Epithelial cell of proximal tubule (primary cell): Measurements from ENCODE around the gene CD33. TPM values are rescaled to one million over a fixed set of nuclear protein-coding genes. Genes with fewer than 3 reads are reported as not detected.
"Not testable (repeated sequence)": the region's sequence is repeated elsewhere in the genome, so short reads cannot be mapped to it uniquely, and the experiment has no call there.

Experiments used
- DNase-seq: peaks from one replicate; pipeline ENCODE4 v3.0.0-alpha.2; 2011; ENCODE audit warnings: low read depth
- H3K4me3 ChIP-seq: 2 replicates; pipeline ENCODE4 v1.5.1; 2011; ENCODE audit warnings: low read depth, mild to moderate bottlenecking, low read length
- CTCF ChIP-seq: conservative IDR thresholded peaks from 2 replicates; pipeline ENCODE4 v1.5.1; 2012; ENCODE audit warnings: low read depth, mild to moderate bottlenecking, low read length
- total RNA-seq: library from RNA; depleted of rRNA; stranded (reverse); fragments of >200 nt; gene quantifications from 2 replicates; pipeline ENCODE4 v1.2.3, GENCODE V29; 2015

CD33 gene
- not detected in 2 replicates for total RNA-seq

GRCh38 chr19:51224898-51225393 lies at the start of gene CD33:
Gene CD33, plus strand, starts transcription at chr19:51225080. Its CDS starts 39 bp downstream, at chr19:51225119.
- DNase-seq, H3K4me3 ChIP-seq: not testable (repeated sequence)

- no peak for TF ChIP-seq CTCF
- H3K4me3 ChIP-seq: no peak overlapping the region
- no peak for DNase-seq
These were observed 45.6 kb upstream of the CD33 start for GRCh38 chr19:51179256-51179655.

GRCh38 chr19:51181377-51181912 lies 43.4 kb upstream of the CD33 start:
- DNase-seq: no peak
- no peak for TF ChIP-seq CTCF
- no peak overlapping the region for H3K4me3 ChIP-seq

GRCh38 chr19:51181913-51182419 lies 42.9 kb upstream of the CD33 start:
- no peak overlapping the region for H3K4me3 ChIP-seq
- no peak for TF ChIP-seq CTCF
- DNase-seq: no peak

GRCh38 chr19:51183629-51184028 lies 41.3 kb upstream of the CD33 start:
- no peak for DNase-seq
- H3K4me3 ChIP-seq: no peak overlapping the region
- TF ChIP-seq CTCF: no peak

- DNase-seq: no peak
- TF ChIP-seq CTCF: no peak
- H3K4me3 ChIP-seq: no peak overlapping the region
These were observed 39.6 kb upstream of the CD33 start for GRCh38 chr19:51185069-51185867.

- no peak for TF ChIP-seq CTCF
- DNase-seq: no peak
- H3K4me3 ChIP-seq: no peak overlapping the region
These were observed 39.0 kb upstream of the CD33 start for GRCh38 chr19:51185868-51186215.
